Progenitor cell of endocrine pancreas (in vitro differentiated cells): Measurements from ENCODE around the gene ARHGAP40. TPM values are rescaled to one million over a fixed set of nuclear protein-coding genes. Genes with fewer than 3 reads are reported as not detected.

Experiments used
- DNase-seq: peaks from one replicate; pipeline ENCODE4 v3.0.0; 2021; ENCODE audit warnings: low spot score; ENCODE audit not compliant: unreplicated experiment
- H3K27ac Mint-ChIP-seq: 2 replicates; pipeline ENCODE4 v1.8.0; 2021; ENCODE audit warnings: mild to moderate bottlenecking, moderate library complexity, mixed read lengths
- H3K27me3 Mint-ChIP-seq: 2 replicates; pipeline ENCODE4 v1.8.0; 2021; ENCODE audit warnings: mixed read lengths
- H3K36me3 Mint-ChIP-seq: 2 replicates; pipeline ENCODE4 v1.8.0; 2022; ENCODE audit warnings: mixed read lengths; ENCODE audit not compliant: insufficient read depth
- H3K4me1 Mint-ChIP-seq: 2 replicates; pipeline ENCODE4 v1.8.0; 2021; ENCODE audit warnings: low read depth, mixed read lengths
- H3K4me3 Mint-ChIP-seq: 2 replicates; pipeline ENCODE4 v1.8.0; 2021; ENCODE audit warnings: low read depth, mild to moderate bottlenecking, moderate library complexity, mixed read lengths
- H3K9me3 Mint-ChIP-seq: 2 replicates; pipeline ENCODE4 v1.8.0; 2021; ENCODE audit warnings: low read depth, mixed read lengths
- total RNA-seq: library from RNA; stranded (reverse); gene quantifications from 2 replicates; pipeline ENCODE4 v1.2.1, GENCODE V29; 2021
- TF ChIP-seq, protein P1 (sequence below): fragments of 200-600 bp; sonication (generic); IDR thresholded peaks from one replicate; pipeline ENCODE4 v1.5.0; 2021; ENCODE audit warnings: antibody characterized with exemption, mild to moderate bottlenecking; ENCODE audit not compliant: unreplicated experiment

Gene ARHGAP40
- total RNA-seq, 1 donor from 2014 or later = not detected

- Mint-ChIP-seq H3K9me3 (no peaks in the 10 kb centered on the region), H3K36me3 (no peaks in the 10 kb centered on the region), H3K4me1 (no peaks in the 10 kb centered on the region), H3K27ac (no peak overlapping the region), H3K27me3 (peaks cover 64% of the 10 kb centered on the region), H3K4me3 (no peak overlapping the region)
- DNase-seq = no peak
- TF ChIP-seq, protein P1, sequence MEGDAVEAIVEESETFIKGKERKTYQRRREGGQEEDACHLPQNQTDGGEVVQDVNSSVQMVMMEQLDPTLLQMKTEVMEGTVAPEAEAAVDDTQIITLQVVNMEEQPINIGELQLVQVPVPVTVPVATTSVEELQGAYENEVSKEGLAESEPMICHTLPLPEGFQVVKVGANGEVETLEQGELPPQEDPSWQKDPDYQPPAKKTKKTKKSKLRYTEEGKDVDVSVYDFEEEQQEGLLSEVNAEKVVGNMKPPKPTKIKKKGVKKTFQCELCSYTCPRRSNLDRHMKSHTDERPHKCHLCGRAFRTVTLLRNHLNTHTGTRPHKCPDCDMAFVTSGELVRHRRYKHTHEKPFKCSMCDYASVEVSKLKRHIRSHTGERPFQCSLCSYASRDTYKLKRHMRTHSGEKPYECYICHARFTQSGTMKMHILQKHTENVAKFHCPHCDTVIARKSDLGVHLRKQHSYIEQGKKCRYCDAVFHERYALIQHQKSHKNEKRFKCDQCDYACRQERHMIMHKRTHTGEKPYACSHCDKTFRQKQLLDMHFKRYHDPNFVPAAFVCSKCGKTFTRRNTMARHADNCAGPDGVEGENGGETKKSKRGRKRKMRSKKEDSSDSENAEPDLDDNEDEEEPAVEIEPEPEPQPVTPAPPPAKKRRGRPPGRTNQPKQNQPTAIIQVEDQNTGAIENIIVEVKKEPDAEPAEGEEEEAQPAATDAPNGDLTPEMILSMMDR = no peak
Measured at GRCh38 chr20:38685271-38685670, 83.7 kb downstream of the ARHGAP40 start.

GRCh38 chr20:38685853-38686473 lies 84.4 kb downstream of the ARHGAP40 start:
- peak; percentile 74 for DNase-seq
- no peaks in the 10 kb centered on the region for H3K9me3 Mint-ChIP-seq
- H3K27me3 Mint-ChIP-seq = peaks cover 66% of the 10 kb centered on the region
- H3K4me3 Mint-ChIP-seq = no peak overlapping the region
- H3K27ac Mint-ChIP-seq = no peak overlapping the region
- H3K36me3 Mint-ChIP-seq = no peaks in the 10 kb centered on the region
- H3K4me1 Mint-ChIP-seq = no peaks in the 10 kb centered on the region
- TF ChIP-seq, protein P1 = no peak

- Mint-ChIP-seq H3K9me3 (no peaks in the 10 kb centered on the region), H3K4me1 (no peaks in the 10 kb centered on the region), H3K27me3 (peaks cover 37% of the 10 kb centered on the region), H3K36me3 (no peaks in the 10 kb centered on the region), H3K4me3 (no peak overlapping the region), H3K27ac (no peak overlapping the region)
- peak; percentile 75 for DNase-seq
- TF ChIP-seq, protein P1 = no peak
Measured at GRCh38 chr20:38692436-38693411, 91.1 kb downstream of the ARHGAP40 start.

DNA sequence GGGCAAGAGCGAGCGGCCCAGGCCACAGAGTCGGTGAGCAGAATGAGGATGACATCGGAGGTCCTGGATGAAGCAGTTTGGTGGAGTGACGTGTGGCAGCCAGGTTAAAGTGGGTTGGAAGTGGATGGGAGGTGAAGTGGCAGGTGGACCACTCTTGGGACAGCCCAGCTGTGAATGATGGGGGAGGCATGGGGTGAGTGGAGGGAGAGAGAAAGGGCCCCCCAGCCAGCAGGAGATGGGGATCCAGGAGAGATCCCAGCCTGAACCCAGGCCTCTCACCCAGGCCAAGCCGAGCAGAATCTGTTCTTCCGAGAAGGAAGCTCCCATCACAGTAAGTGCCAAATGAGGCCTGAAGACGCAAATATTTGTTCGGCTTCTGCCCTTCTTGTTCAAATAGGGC lies 95.7 kb downstream of the ARHGAP40 start:
- Mint-ChIP-seq H3K27ac (no peak overlapping the region), H3K4me3 (no peak overlapping the region), H3K4me1 (no peaks in the 10 kb centered on the region), H3K36me3 (no peaks in the 10 kb centered on the region), H3K27me3 (peaks cover 20% of the 10 kb centered on the region), H3K9me3 (no peaks in the 10 kb centered on the region)
- TF ChIP-seq, protein P1 = no peak
- DNase-seq = no peak

DNA sequence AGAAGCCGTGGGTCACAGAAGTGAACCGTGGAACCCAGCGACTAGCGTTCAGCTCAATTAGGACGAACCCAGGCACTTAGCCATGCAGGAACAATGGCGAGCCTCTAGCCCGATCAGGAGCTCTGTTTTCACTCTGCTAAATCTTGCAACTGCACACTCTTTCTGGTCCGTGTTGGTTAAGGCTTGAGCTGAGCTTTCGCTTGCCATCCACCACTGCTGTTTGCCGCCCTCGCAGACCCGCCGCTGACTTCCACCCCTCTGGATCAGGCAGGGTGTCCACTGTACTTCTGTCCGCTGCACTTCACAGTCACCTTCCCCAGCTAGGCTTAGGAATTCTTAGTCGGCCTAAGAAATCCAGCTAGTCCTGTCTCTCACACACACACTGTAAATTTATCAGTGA lies 96.9 kb downstream of the ARHGAP40 start:
- Mint-ChIP-seq H3K4me1 (no peaks in the 10 kb centered on the region), H3K9me3 (no peaks in the 10 kb centered on the region), H3K36me3 (no peaks in the 10 kb centered on the region), H3K4me3 (no peak overlapping the region), H3K27me3 (peaks cover 29% of the 10 kb centered on the region), H3K27ac (no peak overlapping the region)
- TF ChIP-seq, protein P1 = no peak
- no peak for DNase-seq
